ENCODE measurements around the gene TMEM120B.
A peak's percentile ranks its signal among the peaks of the same experiment; 100 is the strongest.
"Not testable (repeated sequence)": the region's sequence is repeated elsewhere in the genome, so short reads cannot be mapped to it uniquely, and the experiment has no call there.

The TMEM120B gene

DNA sequence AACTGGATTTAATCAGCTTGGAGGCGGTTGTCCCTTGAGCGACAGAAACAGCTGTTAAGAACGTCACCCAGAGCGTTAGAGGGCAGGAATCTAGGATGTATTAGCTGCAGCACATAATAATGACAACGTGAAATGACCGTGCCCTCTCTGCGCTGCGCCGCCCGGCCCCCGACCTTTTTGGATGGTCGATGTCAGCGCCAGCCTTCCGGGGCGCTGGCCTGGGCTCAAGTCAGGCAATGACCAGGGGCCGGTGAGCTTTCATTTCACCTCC, 427 bp upstream of the TMEM120B start:
- Histone ChIP-seq H3K4me3 (peak overlapping the region; percentile 99), H3K27ac (peak overlapping the region; percentile 77 to 84)
- no peak for DNase-seq (ENCODE audit: low spot score)
- TF ChIP-seq, protein P1, sequence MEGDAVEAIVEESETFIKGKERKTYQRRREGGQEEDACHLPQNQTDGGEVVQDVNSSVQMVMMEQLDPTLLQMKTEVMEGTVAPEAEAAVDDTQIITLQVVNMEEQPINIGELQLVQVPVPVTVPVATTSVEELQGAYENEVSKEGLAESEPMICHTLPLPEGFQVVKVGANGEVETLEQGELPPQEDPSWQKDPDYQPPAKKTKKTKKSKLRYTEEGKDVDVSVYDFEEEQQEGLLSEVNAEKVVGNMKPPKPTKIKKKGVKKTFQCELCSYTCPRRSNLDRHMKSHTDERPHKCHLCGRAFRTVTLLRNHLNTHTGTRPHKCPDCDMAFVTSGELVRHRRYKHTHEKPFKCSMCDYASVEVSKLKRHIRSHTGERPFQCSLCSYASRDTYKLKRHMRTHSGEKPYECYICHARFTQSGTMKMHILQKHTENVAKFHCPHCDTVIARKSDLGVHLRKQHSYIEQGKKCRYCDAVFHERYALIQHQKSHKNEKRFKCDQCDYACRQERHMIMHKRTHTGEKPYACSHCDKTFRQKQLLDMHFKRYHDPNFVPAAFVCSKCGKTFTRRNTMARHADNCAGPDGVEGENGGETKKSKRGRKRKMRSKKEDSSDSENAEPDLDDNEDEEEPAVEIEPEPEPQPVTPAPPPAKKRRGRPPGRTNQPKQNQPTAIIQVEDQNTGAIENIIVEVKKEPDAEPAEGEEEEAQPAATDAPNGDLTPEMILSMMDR (IDR thresholded peaks at IDR 0.05), result no peak

DNA sequence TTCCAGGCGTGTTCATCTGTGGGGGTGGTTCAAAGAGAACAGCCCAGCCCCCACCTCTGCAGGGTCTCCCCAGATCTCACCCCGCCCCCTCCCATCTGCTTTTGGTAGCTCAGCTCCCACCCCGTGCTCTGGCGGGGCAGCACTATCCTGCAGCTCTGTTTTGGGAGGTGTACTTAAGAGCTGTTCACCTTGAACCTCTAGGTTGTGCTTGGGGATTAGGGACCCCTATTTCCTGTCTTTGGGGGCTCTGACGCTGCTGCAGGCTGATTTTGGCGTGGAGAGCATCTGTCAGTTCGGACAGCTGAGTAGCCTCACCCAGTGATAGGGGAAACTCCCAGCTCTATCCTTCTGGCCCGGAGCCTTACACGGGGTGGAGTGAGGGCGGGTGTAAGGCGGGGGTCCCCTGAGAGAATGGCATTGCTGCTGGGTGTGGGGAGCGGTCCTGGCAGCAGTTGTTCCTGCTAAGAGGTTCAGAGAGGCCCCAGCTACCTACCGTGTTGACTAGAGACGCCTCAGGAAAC, 765 bp downstream of the TMEM120B start:
- Histone ChIP-seq H3K4me3 (peak overlapping the region; percentile 99), H3K27ac (peak overlapping the region; percentile 77 to 84)
- no peak for DNase-seq (ENCODE audit: low spot score)
- TF ChIP-seq, protein P1 (IDR thresholded peaks at IDR 0.05), result no peak

DNA sequence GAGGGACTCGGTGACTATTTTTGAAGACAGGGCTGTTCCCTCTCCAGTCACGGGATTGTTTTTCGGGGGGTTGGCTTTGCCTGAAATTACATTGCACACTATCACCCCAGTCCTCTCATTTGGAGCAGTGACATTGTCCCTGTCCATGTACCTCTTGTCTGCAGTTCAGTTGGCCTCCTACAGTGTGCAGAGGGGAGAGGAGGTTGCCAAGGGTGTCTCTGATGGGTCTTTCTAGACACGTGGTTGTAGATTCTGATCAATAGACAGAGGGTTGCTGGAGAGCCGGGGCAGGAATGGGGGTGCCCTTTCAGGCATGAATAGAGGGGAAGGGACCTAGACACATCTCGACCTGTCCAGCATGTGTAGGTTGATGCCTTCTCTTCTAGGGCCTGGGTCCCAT, 1.2 kb downstream of the TMEM120B start:
- peak overlapping the region; percentile 77 to 84 for H3K27ac ChIP-seq
- DNase-seq (ENCODE audit: low spot score), result no peak
- H3K4me3 ChIP-seq, result peak overlapping the region; percentile 99
- TF ChIP-seq, protein P1 (IDR thresholded peaks at IDR 0.05), result no peak

DNA sequence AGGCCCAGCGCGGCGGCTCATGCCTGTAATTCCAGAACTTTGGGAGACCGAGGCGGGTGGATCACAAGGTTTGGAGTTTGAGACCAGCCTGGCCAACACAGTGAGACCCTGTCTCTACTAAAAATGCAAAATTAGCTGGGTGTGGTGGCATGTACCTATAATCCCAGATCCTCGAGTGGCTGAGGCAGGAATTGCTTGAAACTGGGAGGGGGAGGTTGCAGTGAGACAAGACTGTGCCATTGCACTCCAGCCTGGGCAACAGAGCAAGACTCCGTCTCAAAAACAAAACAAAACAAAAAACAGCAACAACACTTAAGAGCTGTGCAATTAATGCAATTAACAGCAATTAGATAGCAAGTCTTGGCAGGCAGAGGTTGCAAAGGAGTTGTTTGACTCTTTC, 2.5 kb downstream of the TMEM120B start:
- H3K4me3 ChIP-seq; DNase-seq (ENCODE audit: low spot score); H3K27ac ChIP-seq: not testable (repeated sequence)

DNA sequence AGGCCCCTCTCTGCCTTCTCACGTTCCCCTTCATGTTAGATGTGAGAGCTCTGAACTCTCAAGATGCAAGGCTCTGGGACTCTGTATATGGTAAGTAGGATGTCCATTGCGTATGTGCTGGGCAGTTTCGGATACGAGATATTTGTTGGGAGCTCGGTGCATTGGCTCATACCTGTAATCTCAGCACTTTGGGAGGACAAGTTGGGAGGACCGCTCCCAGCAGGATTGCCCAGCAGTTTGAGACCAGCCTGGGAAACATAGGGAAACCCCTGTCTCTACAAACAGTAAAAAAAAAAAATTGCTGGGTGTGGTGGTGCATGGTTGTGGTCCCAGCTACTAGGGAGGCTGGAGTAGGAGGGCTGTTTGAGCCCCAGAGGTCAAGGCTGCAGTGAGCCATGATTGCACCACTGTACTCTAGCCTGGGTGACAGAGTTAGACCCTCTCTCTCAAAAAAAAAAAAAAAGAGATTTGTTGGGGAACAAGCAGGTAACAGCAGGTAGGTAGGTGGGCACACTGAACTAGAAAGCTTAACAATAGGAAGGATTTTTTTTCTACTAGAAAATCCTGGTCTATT, 3.4 kb downstream of the TMEM120B start:
- Histone ChIP-seq H3K27ac (no peak overlapping the region), H3K4me3 (no peak overlapping the region)
- TF ChIP-seq, protein P1 (IDR thresholded peaks at IDR 0.05), result no peak
- DNase-seq (ENCODE audit: low spot score), result no peak

DNA sequence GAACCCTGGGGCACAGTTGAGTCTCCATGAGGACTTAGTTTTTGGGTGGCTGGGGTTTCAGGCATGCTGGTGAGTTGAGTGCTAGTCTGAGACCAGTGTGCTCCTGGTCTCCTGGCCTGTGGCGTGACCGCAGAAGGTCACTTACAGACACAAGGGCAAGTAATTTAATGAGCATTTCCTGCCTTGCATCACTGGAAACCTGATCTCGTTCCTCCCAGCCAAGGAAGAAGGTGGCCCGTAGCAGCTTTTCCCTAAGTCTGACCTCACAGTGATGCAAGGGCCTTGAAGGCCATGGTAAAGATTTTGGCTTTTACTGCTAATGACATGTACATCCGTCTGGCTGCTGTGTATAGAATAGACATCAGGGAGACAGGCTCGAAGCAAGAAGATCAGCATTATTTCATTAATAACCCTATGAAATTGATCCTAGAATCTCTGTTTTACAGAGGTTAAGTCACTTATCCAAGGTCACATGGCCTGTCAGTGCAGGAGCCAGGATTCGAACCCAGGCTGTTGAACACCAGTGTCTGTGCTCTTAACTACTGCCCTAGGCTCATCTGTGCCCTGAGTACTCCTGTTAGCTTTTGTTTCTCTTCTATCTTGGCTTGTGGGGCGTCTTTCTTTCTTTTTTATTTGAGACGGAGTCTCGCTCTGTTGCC, 4.6 kb downstream of the TMEM120B start:
- Histone ChIP-seq H3K27ac (no peak overlapping the region), H3K4me3 (no peak overlapping the region)
- no peak for DNase-seq (ENCODE audit: low spot score)
- TF ChIP-seq, protein P1 (IDR thresholded peaks at IDR 0.05), result no peak

DNA sequence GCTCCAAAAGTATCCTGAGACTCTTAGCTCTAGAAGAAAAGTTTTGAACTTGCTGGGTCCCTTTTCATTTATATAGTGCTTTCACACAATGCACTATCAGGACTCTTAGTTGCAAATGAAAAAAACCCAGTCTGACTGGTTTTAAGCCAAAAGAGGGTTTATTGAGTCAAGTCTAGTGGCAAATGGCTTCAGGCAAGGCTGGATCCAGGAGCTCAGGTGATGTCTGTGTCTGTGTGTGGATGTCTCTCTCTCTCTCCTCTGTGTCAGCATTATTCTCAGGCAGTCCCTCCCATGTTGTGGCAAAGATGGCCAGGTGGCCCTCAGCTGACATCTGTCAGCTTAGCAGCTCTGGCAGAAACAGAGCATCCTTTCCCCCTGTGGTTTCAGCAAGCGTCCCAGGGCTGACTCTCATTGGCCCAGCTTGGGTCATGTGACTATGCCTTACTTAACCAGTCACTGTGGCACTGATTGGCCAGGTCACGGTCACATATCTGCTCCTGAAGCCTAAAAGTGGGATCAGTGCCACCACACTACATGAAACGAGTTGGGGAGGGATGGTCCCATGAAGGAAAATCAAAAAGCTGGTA, 6.2 kb downstream of the TMEM120B start:
- Histone ChIP-seq H3K4me3 (no peak overlapping the region), H3K27ac (no peak overlapping the region)
- DNase-seq (ENCODE audit: low spot score), result no peak
- TF ChIP-seq, protein P1 (IDR thresholded peaks at IDR 0.05), result no peak
